ENCODE results near the gene CNOT8. TPM values are rescaled to one million over a fixed set of nuclear protein-coding genes. Genes with fewer than 3 reads are reported as not detected.
A peak's percentile ranks its signal among the peaks of the same experiment; 100 is the strongest.

Gene CNOT8
- total RNA-seq, 1 donor from 2014 or later = 82.5 TPM

DNA sequence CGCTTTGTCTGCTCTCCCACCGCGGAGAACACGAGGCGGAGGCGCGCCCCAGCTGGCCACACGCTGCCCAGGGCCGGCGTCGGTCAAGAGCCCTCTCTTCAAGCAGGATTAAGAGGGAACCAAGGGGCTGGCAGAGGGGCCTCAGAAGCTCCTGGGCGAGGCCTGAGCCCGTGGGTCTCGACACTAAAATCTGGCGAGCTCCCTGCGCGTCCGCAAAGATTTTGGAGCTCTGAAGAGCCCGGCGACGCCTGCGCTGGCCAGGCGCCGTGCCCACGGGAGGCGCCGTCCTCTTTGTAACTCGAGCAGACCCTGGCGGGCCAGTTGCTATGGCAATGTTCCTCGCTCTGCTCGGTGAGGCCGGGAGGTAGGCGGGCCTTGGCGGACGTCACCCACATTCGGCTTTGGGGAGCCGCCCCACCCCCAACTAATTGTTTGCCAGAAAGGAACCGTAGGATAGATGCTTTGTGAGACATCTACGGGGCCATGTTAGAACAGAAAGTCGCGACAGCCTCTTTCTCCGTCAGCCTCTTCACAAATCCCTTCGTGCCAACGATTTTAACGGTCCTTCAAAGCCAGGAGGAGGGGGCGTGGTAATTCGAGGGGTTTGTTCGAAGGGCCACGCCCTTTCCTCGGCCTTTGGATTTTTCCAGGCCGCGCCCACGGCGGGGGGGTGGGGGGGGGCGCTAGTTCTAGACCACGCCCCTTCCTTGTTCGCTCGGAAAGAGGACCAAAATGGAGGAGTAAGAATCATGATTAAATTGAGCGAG lies 714 bp upstream of the CNOT8 start:
- Histone ChIP-seq H3K27me3 (ENCODE audit: control insufficient read depth, insufficient read depth, low read length) (no peaks in the 10 kb centered on the region), H3K4me3 (ENCODE audit: low read depth, low read length) (peak overlapping the region; percentile 82), H3K36me3 (ENCODE audit: control insufficient read depth, insufficient read depth, low read length) (no peaks in the 10 kb centered on the region)
- peak; percentile 90 for DNase-seq (ENCODE audit: low read depth)
- TF ChIP-seq, protein P1, sequence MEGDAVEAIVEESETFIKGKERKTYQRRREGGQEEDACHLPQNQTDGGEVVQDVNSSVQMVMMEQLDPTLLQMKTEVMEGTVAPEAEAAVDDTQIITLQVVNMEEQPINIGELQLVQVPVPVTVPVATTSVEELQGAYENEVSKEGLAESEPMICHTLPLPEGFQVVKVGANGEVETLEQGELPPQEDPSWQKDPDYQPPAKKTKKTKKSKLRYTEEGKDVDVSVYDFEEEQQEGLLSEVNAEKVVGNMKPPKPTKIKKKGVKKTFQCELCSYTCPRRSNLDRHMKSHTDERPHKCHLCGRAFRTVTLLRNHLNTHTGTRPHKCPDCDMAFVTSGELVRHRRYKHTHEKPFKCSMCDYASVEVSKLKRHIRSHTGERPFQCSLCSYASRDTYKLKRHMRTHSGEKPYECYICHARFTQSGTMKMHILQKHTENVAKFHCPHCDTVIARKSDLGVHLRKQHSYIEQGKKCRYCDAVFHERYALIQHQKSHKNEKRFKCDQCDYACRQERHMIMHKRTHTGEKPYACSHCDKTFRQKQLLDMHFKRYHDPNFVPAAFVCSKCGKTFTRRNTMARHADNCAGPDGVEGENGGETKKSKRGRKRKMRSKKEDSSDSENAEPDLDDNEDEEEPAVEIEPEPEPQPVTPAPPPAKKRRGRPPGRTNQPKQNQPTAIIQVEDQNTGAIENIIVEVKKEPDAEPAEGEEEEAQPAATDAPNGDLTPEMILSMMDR (IDR thresholded peaks at IDR 0.05; ENCODE audit: insufficient read depth, low read length, poor library complexity, severe bottlenecking) = no peak

DNA sequence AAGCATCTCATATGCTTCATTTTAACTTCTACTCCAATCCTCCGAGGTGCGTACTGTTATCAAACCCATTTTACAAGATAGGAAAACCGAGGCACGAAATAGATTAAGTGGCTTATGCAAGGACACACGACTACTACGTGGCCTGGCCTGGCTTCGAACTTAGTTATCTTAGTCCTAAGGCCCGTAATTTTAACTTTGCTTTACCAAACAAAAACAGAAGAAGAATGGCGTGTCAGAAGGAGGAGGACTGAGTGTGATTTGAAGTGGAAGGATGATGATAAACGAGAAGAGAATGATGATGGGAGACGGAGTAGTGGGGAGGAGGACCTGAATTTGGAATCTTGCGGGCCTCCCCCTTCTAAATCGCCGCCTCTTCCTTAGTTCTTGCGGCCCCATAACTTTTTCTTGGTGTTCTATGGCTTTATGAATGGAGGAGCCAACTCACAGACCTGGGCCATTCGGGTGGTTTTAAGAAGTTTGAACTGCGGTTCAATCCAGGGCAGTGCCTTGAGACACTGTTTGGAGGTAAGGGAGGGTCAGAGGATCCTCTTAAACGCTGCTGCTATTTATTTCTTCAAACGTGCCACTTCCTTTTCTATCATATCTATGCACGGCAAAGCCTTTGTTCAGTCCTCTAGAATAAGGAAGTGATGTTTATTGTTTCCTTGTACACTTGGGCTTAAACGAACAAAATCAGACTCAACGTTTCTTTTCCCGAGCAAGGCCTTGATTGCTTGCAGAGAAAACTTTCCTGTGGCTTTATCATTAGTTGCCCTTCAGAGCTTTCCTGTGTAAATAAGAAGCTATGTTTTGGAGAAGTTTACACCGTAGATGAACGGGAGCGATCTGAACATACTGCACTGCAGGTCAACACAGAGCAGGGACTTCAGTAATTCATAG lies 795 bp downstream of the CNOT8 start:
- Histone ChIP-seq H3K36me3 (ENCODE audit: control insufficient read depth, insufficient read depth, low read length) (peaks cover 2% of the 10 kb centered on the region), H3K27me3 (ENCODE audit: control insufficient read depth, insufficient read depth, low read length) (no peaks in the 10 kb centered on the region), H3K4me3 (ENCODE audit: low read depth, low read length) (peak overlapping the region; percentile 82)
- TF ChIP-seq, protein P1 (IDR thresholded peaks at IDR 0.05; ENCODE audit: insufficient read depth, low read length, poor library complexity, severe bottlenecking) = no peak
- DNase-seq (ENCODE audit: low read depth) = no peak

DNA sequence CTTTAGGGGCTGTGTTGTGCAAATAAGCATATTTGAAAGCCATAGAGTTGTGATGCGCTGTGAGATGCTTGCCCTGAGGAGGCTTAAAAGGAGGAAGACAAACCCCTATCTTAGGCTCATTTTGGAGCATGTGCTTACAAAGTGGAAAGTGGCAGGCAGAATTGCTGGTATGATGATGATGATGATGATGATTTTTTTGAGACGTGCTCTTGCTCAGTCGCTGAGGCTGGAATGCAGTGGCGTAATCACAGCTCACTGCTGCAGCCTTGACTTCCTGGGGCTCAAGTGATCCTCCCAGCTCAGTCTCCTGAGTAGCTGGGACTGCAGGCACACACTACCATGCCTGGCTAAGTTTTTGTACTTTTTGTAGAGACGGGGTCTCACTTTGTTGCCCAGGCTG lies 1.7 kb downstream of the CNOT8 start:
- DNase-seq (ENCODE audit: low read depth) = no peak
- no peaks in the 10 kb centered on the region for H3K27me3 ChIP-seq (ENCODE audit: control insufficient read depth, insufficient read depth, low read length)
- TF ChIP-seq, protein P1 (IDR thresholded peaks at IDR 0.05; ENCODE audit: insufficient read depth, low read length, poor library complexity, severe bottlenecking) = no peak

DNA sequence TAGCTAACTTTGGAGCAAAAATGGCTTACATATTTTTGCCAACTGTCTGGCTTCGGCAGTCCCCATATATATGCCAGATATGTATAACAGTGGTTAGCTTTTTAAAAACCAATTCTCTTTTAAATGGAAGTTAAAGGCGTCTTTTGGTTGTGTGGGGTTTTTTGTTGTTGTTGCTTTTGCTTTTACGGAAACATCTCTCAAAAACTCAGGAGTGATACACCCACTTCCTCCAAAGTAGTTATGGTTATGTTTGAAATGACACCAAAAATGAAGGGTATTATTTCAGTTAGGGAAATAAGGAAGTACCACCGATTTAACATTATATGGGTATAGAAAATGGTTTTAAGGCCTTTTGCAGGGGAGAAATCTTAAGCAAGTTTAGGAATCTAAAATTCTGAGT lies 2.3 kb downstream of the CNOT8 start:
- TF ChIP-seq, protein P1 (IDR thresholded peaks at IDR 0.05; ENCODE audit: insufficient read depth, low read length, poor library complexity, severe bottlenecking) = no peak
- DNase-seq (ENCODE audit: low read depth) = no peak
- H3K36me3 ChIP-seq (ENCODE audit: control insufficient read depth, insufficient read depth, low read length) = peaks cover 2% of the 10 kb centered on the region
- no peak overlapping the region for H3K4me3 ChIP-seq (ENCODE audit: low read depth, low read length)
- no peaks in the 10 kb centered on the region for H3K27me3 ChIP-seq (ENCODE audit: control insufficient read depth, insufficient read depth, low read length)

More for the DNA sequence above, 1.7 kb downstream of the CNOT8 start:
- Histone ChIP-seq H3K36me3 (ENCODE audit: control insufficient read depth, insufficient read depth, low read length) (peaks cover 2% of the 10 kb centered on the region), H3K4me3 (ENCODE audit: low read depth, low read length) (peak overlapping the region; percentile 82)

DNA sequence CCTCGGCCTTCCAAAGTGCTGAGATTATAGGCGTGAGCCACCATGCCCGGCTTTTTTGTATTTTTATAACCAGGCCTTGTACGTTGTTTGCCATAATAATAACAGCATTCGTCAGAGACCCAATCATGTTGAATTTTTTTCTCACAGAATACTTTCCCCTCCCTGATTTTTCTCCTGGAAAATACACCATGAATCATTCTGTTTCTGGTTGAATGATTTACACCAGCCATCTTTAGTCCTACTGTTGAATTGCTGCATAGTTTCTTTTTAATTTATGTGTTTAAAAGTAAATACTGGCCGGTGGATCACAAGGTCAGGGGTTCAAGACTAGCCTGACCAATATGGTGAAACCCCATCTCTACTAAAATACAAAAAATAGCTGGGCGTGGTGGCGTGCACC lies 3.5 kb downstream of the CNOT8 start:
- TF ChIP-seq, protein P1 (IDR thresholded peaks at IDR 0.05; ENCODE audit: insufficient read depth, low read length, poor library complexity, severe bottlenecking) = no peak
- H3K4me3 ChIP-seq (ENCODE audit: low read depth, low read length) = no peak overlapping the region
- H3K36me3 ChIP-seq (ENCODE audit: control insufficient read depth, insufficient read depth, low read length) = peaks cover 3% of the 10 kb centered on the region
- no peaks in the 10 kb centered on the region for H3K27me3 ChIP-seq (ENCODE audit: control insufficient read depth, insufficient read depth, low read length)
- DNase-seq (ENCODE audit: low read depth) = no peak

Measured in kidney epithelial cell (primary cell).